Non-pigmented ciliary epithelial cell (primary cell): Measurements from ENCODE around the gene PCNX3.

Experiments
- DNase-seq: peaks from one replicate; pipeline ENCODE4 v3.0.0-alpha.2; 2010; ENCODE audit warnings: low read depth

Gene PCNX3

GRCh38 chr11:65580756-65581155, 34.8 kb upstream of the PCNX3 start:
- DNase-seq: no peak

GRCh38 chr11:65581928-65582327, 33.6 kb upstream of the PCNX3 start:
- no peak for DNase-seq

- no peak for DNase-seq
These were observed 32.0 kb upstream of the PCNX3 start for GRCh38 chr11:65583589-65583988.

GRCh38 chr11:65584106-65584505, 31.5 kb upstream of the PCNX3 start:
- DNase-seq: no peak

GRCh38 chr11:65584723-65585171, 30.8 kb upstream of the PCNX3 start:
- no peak for DNase-seq

- DNase-seq: no peak
These were observed 30.0 kb upstream of the PCNX3 start for GRCh38 chr11:65585396-65586246.

GRCh38 chr11:65586247-65586630, 29.3 kb upstream of the PCNX3 start:
- DNase-seq: no peak

GRCh38 chr11:65586676-65587075, 28.9 kb upstream of the PCNX3 start:
- DNase-seq: no peak

GRCh38 chr11:65588199-65589054, 27.1 kb upstream of the PCNX3 start:
- no peak for DNase-seq

GRCh38 chr11:65589444-65590239, 25.9 kb upstream of the PCNX3 start:
- DNase-seq: no peak

- no peak for DNase-seq
These were observed 25.3 kb upstream of the PCNX3 start for GRCh38 chr11:65590240-65590738.

- DNase-seq: no peak
These were observed 23.4 kb upstream of the PCNX3 start for GRCh38 chr11:65591939-65592857.

- DNase-seq: no peak
These were observed 22.6 kb upstream of the PCNX3 start for GRCh38 chr11:65592858-65593517.

GRCh38 chr11:65593518-65594414, 21.8 kb upstream of the PCNX3 start:
- no peak for DNase-seq

- DNase-seq: no peak
These were observed 20.4 kb upstream of the PCNX3 start for GRCh38 chr11:65595131-65595530.

GRCh38 chr11:65595543-65596281, 19.9 kb upstream of the PCNX3 start, which contains the start of gene KCNK7:
KCNK7 (minus strand) TSS chr11:65595800; CDS start chr11:65595772, 28 bp downstream.
- DNase-seq: no peak

- no peak for DNase-seq
These were observed 19.1 kb upstream of the PCNX3 start for GRCh38 chr11:65596520-65596919.

- DNase-seq: no peak
These were observed 17.3 kb upstream of the PCNX3 start for GRCh38 chr11:65598258-65598699.
